Caco-2 (cell line): Measurements from ENCODE around the gene LRMDA. TPM values are rescaled to one million over a fixed set of nuclear protein-coding genes. Genes with fewer than 3 reads are reported as not detected.

Experiments used
- BruUV-seq: library from RNA; stranded (reverse); fragments of 400-500 nt; replicated peaks from 2 replicates; lab custom pipeline; 2021; lab: Mats Ljungman, UMichigan
- CTCF ChIA-PET: fragments of 300-600 bp; sonication (Branson Sonifier 250); formaldehyde crosslinking; loops from one replicate; lab custom pipeline; 2022; ENCODE audit warnings: antibody characterized with exemption; lab: Charles Lee
- POLR2A ChIA-PET: fragments of 300-600 bp; sonication (Branson Sonifier 250); formaldehyde crosslinking; loops from one replicate; lab custom pipeline; 2022; ENCODE audit warnings: antibody characterized with exemption; lab: Charles Lee
- DNase-seq, 2 experiments: peaks; one replicate each; pipeline versions ENCODE4 v3.0.0 to v3.0.0-alpha.2; 2020 to 2022
- H3K27me3 ChIP-seq: replicated peaks from 2 replicates; pipeline ENCODE4 v1.6.0; 2011; ENCODE audit warnings: low read length; ENCODE audit not compliant: control insufficient read depth, insufficient read depth
- H3K36me3 ChIP-seq: 2 replicates; pipeline ENCODE4 v1.5.1; 2011; ENCODE audit warnings: low read length; ENCODE audit not compliant: control insufficient read depth, insufficient read depth
- H3K4me1 ChIP-seq: fragments of 250-450 bp; sonication (Bioruptor Pico); 2 replicates; pipeline ENCODE4 v1.5.1; 2020; ENCODE audit warnings: mild to moderate bottlenecking
- H3K4me3 ChIP-seq: 2 replicates; pipeline ENCODE4 v1.5.1; 2011; ENCODE audit warnings: low read depth, mild to moderate bottlenecking, control low read depth, low read length
- H3K9me3 ChIP-seq: fragments of 250-450 bp; sonication (Bioruptor Pico); 2 replicates; pipeline ENCODE4 v1.5.1; 2020; ENCODE audit warnings: mild to moderate bottlenecking, moderate library complexity
- H3K27ac Mint-ChIP-seq: one replicate; pipeline ENCODE4 v1.8.0; 2022; ENCODE audit warnings: mixed read lengths; ENCODE audit not compliant: unreplicated experiment
- H3K27me3 Mint-ChIP-seq: one replicate; pipeline ENCODE4 v1.8.0; 2022; ENCODE audit warnings: mixed read lengths; ENCODE audit not compliant: insufficient read depth, unreplicated experiment
- H3K36me3 Mint-ChIP-seq: one replicate; pipeline ENCODE4 v1.8.0; 2022; ENCODE audit warnings: mild to moderate bottlenecking, mixed read lengths; ENCODE audit not compliant: insufficient read depth, unreplicated experiment
- H3K4me1 Mint-ChIP-seq: one replicate; pipeline ENCODE4 v1.8.0; 2022; ENCODE audit warnings: low read depth, mixed read lengths; ENCODE audit not compliant: unreplicated experiment
- H3K4me3 Mint-ChIP-seq: one replicate; pipeline ENCODE4 v1.8.0; 2022; ENCODE audit warnings: mild to moderate bottlenecking, moderate library complexity, mixed read lengths; ENCODE audit not compliant: unreplicated experiment
- H3K9me3 Mint-ChIP-seq: one replicate; pipeline ENCODE4 v1.8.0; 2022; ENCODE audit warnings: mixed read lengths; ENCODE audit not compliant: unreplicated experiment
- CTCF ChIP-seq, 2 experiments: fragments of 200-600 bp in 1 of 2; IDR thresholded peaks; 1 replicate in 1 of 2; 2 replicates in 1 of 2; pipeline versions ENCODE4 v1.5.1 to v1.8.0; 2011 to 2022; ENCODE audit warnings: antibody characterized with exemption in 1 of 2, control low read depth in 1 of 2, inconsistent platforms in 1 of 2, low read depth in 1 of 2, low read length in 1 of 2, mild to moderate bottlenecking in 1 of 2, moderate library complexity in 1 of 2; ENCODE audit not compliant: insufficient read depth in 1 of 2, severe bottlenecking in 1 of 2, unreplicated experiment in 1 of 2
- intact Hi-C: fragments of 100-400 bp; cut with micrococcal nuclease; formaldehyde crosslinking; loops from one replicate; pipeline ENCODE4 v1.10.0; 2022; ENCODE audit not compliant: unreplicated experiment
- total RNA-seq: library from RNA; stranded (reverse); gene quantifications from 2 replicates; pipeline ENCODE4 v1.2.3, GENCODE V29; 2022

LRMDA gene
- total RNA-seq, 1 experiment from 2014 or later, result 18.5 TPM

GRCh38 chr10:75593692-75594556 lies 162.5 kb downstream of the LRMDA start:
- ChIA-PET CTCF (no interaction called here), POLR2A (no interaction called here)
- no peaks in the 10 kb centered on the region for H3K27me3 Mint-ChIP-seq
- no peaks in the 10 kb centered on the region for H3K36me3 Mint-ChIP-seq
- DNase-seq, result no peak
- Histone ChIP-seq H3K36me3 (no peaks in the 10 kb centered on the region; the same call in 1 of the 2 replicates), H3K4me1 (no peaks in the 10 kb centered on the region), H3K27me3 (no peaks in the 10 kb centered on the region), H3K9me3 (no peaks in the 10 kb centered on the region), H3K4me3 (no peak overlapping the region)
- no peaks in the 10 kb centered on the region for H3K4me1 Mint-ChIP-seq
- no TSS peak for BruUV-seq
- H3K27ac Mint-ChIP-seq, result no peak overlapping the region
- peak in 1 of 2 experiments; percentile 11 for TF ChIP-seq CTCF (IDR thresholded peaks at IDR 0.05; ENCODE audit: insufficient read depth in 1 of 2, low read depth in 1 of 2, low read length in 1 of 2, severe bottlenecking in 1 of 2, unreplicated experiment in 1 of 2)
- no peak overlapping the region for H3K4me3 Mint-ChIP-seq
- intact Hi-C loops, result no loop called here
- peaks cover 10% of the 10 kb centered on the region for H3K9me3 Mint-ChIP-seq

GRCh38 chr10:75596930-75597620 lies 165.7 kb downstream of the LRMDA start:
- no peaks in the 10 kb centered on the region for H3K4me1 ChIP-seq
- peaks cover 7% of the 10 kb centered on the region for H3K4me1 Mint-ChIP-seq
- POLR2A ChIA-PET, result interaction anchor here (0.5 kb wide), 1 partner anchor 195 kb away, joined by 5 read pairs; no protein-coding TSS in a partner anchor
- H3K36me3 ChIP-seq, result no peaks in the 10 kb centered on the region; the same call in 1 of the 2 replicates
- no peak overlapping the region for H3K4me3 Mint-ChIP-seq
- intact Hi-C loops, result no loop called here
- H3K4me3 ChIP-seq, result no peak overlapping the region
- no peak overlapping the region for H3K27ac Mint-ChIP-seq
- no peaks in the 10 kb centered on the region for H3K9me3 ChIP-seq
- H3K36me3 Mint-ChIP-seq, result no peaks in the 10 kb centered on the region
- no peak for DNase-seq
- no peaks in the 10 kb centered on the region for H3K27me3 ChIP-seq
- CTCF ChIA-PET, result interaction anchor here (0.7 kb wide), 1 partner anchor 1184 kb away, joined by 3 read pairs; no protein-coding TSS in a partner anchor
- no TSS peak for BruUV-seq
- H3K9me3 Mint-ChIP-seq, result no peaks in the 10 kb centered on the region
- no peaks in the 10 kb centered on the region for H3K27me3 Mint-ChIP-seq
- TF ChIP-seq CTCF (IDR thresholded peaks at IDR 0.05; ENCODE audit: insufficient read depth in 1 of 2, low read depth in 1 of 2, low read length in 1 of 2, severe bottlenecking in 1 of 2, unreplicated experiment in 1 of 2), result no peak

- H3K27me3 ChIP-seq, result no peaks in the 10 kb centered on the region
- BruUV-seq, result no TSS peak
- no peak overlapping the region for H3K4me3 ChIP-seq
- Mint-ChIP-seq H3K9me3 (no peaks in the 10 kb centered on the region), H3K4me1 (peaks cover 7% of the 10 kb centered on the region), H3K4me3 (no peak overlapping the region), H3K36me3 (no peaks in the 10 kb centered on the region), H3K27me3 (no peaks in the 10 kb centered on the region), H3K27ac (no peak overlapping the region)
- intact Hi-C loops, result no loop called here
- POLR2A ChIA-PET, result no interaction called here
- no peaks in the 10 kb centered on the region; the same call in 1 of the 2 replicates for H3K36me3 ChIP-seq
- DNase-seq, result no peak
- TF ChIP-seq CTCF (IDR thresholded peaks at IDR 0.05; ENCODE audit: insufficient read depth in 1 of 2, low read depth in 1 of 2, low read length in 1 of 2, severe bottlenecking in 1 of 2, unreplicated experiment in 1 of 2), result no peak
- H3K9me3 ChIP-seq, result no peaks in the 10 kb centered on the region
- CTCF ChIA-PET, result no interaction called here
- no peaks in the 10 kb centered on the region for H3K4me1 ChIP-seq
These were observed 166.5 kb downstream of the LRMDA start for GRCh38 chr10:75597773-75598440.
